Activated T-helper 2 cell treated with anti-CD3 and anti-CD28 coated beads, Interferon-gamma antibody, Interleukin-2, Interleukin-4, amounts not matched to agents 10 μg/mL and 5 μg/mL and 100 μg/mL, durations not matched to agents 14 hours and 24 hours and 36 hours (primary cell): ENCODE measurements around the gene WNT7A. TPM values are rescaled to one million over a fixed set of nuclear protein-coding genes. Genes with fewer than 3 reads are reported as not detected.

Experiments used
- DNase-seq: peaks from one replicate; pipeline ENCODE4 v3.0.0; 2021; ENCODE audit warnings: low spot score
- H3K27ac Mint-ChIP-seq: one replicate; pipeline ENCODE4 v1.8.0; 2021; ENCODE audit warnings: mixed read lengths
- H3K27me3 Mint-ChIP-seq: one replicate; pipeline ENCODE4 v1.8.0; 2021; ENCODE audit warnings: low read depth, mixed read lengths
- H3K36me3 Mint-ChIP-seq: one replicate; pipeline ENCODE4 v1.8.0; 2021; ENCODE audit warnings: low read depth, mixed read lengths
- H3K4me1 Mint-ChIP-seq: one replicate; pipeline ENCODE4 v1.8.0; 2021; ENCODE audit warnings: low read depth, mixed read lengths
- H3K4me3 Mint-ChIP-seq: one replicate; pipeline ENCODE4 v1.8.0; 2021; ENCODE audit warnings: low read depth, mild to moderate bottlenecking, moderate library complexity, mixed read lengths
- H3K9me3 Mint-ChIP-seq: one replicate; pipeline ENCODE4 v1.8.0; 2021; ENCODE audit warnings: mixed read lengths
- intact Hi-C: fragments of 100-400 bp; cut with micrococcal nuclease; formaldehyde crosslinking; loops from one replicate; pipeline ENCODE4 v1.15.1; 2023
- total RNA-seq: library from RNA; stranded (reverse); gene quantifications from 2 replicates; pipeline ENCODE4 v1.2.3, GENCODE V29; 2022

The WNT7A gene
- total RNA-seq, 1 donor from 2014 or later, result not detected

- Mint-ChIP-seq H3K27ac (no peak overlapping the region), H3K9me3 (no peaks in the 10 kb centered on the region), H3K4me3 (no peak overlapping the region), H3K36me3 (no peaks in the 10 kb centered on the region), H3K4me1 (no peaks in the 10 kb centered on the region), H3K27me3 (peaks cover 62% of the 10 kb centered on the region)
- no peak for DNase-seq
- intact Hi-C loops, result no loop called here
These were observed 1.9 kb upstream of the WNT7A start for GRCh38 chr3:13881536-13882410.

DNA sequence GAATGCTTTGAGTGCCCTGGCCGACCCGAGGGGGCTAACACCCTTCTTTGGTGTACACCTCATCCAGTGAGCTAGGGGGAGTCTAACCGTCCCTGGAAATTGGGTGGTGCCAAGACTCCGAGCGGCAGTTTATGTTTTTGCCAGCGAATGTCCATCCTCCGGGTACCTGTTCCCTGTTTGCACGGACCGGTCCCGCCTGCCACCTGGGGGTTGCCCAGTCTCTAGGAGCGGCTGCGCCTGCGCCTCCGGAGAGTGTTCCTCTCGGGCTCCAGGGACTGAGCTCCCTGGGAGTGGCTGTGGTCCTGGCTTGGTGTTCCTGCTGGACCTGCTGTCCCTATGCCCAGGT, 913 bp upstream of the WNT7A start:
- no peak overlapping the region for H3K27ac Mint-ChIP-seq

DNA sequence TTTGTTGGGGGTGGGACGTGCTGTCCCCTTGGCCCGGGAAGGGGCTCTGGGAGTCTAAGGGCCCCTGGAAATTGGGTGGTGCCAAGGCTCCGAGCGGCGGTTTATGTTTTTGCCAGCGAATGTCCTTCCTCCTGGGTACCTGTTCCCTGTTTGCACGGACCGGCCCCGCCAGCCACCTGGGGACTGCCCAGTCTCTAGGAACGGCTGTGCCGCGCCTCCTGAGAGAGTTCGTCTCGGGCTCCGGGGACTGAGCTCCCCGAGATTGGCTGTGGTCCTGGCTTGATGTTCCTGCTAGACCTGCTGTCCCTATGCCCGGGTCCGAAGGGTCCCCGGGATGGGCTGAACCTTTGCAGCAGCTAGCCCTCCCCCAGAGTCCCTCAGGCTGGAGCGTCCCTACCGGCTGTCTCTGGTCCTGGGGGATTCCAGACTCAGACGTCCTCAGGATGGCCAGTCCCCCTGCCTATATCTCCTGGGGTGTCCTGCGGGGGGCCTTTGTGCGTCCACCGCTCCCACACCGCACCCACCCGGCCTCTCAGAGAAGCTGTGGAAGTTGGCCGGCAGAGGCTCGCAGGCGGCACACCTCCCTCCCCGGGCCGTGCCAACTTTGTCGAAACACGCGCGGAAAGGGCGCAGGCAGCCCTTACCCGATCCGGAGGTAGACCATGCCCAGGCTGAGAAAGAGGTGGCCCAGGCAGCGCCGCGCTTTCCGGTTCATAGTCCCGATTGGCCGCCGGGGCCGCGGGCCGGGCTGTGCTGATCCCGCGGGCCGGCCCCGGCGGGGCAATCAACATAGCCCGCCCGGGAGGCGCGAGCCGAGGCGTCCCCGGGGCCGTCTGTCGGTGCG, 547 bp downstream of the WNT7A start:
- DNase-seq, result no peak
- Mint-ChIP-seq H3K4me3 (no peak overlapping the region), H3K27me3 (peaks cover 75% of the 10 kb centered on the region), H3K9me3 (no peaks in the 10 kb centered on the region), H3K4me1 (no peaks in the 10 kb centered on the region), H3K36me3 (no peaks in the 10 kb centered on the region), H3K27ac (no peak overlapping the region)
- intact Hi-C loops, result no loop called here

More for the DNA sequence above, 913 bp upstream of the WNT7A start:
- Mint-ChIP-seq H3K4me1 (no peaks in the 10 kb centered on the region), H3K36me3 (no peaks in the 10 kb centered on the region), H3K9me3 (no peaks in the 10 kb centered on the region), H3K4me3 (no peak overlapping the region), H3K27me3 (peaks cover 70% of the 10 kb centered on the region)
- no peak for DNase-seq
- intact Hi-C loops, result no loop called here

GRCh38 chr3:13878281-13879101, 1.4 kb downstream of the WNT7A start:
- Mint-ChIP-seq H3K27me3 (peaks cover 71% of the 10 kb centered on the region), H3K9me3 (no peaks in the 10 kb centered on the region), H3K4me1 (no peaks in the 10 kb centered on the region), H3K36me3 (no peaks in the 10 kb centered on the region), H3K4me3 (no peak overlapping the region), H3K27ac (no peak overlapping the region)
- intact Hi-C loops, result no loop called here
- DNase-seq, result no peak

GRCh38 chr3:13877911-13878280, 2.0 kb downstream of the WNT7A start:
- Mint-ChIP-seq H3K4me1 (no peaks in the 10 kb centered on the region), H3K4me3 (no peak overlapping the region), H3K36me3 (no peaks in the 10 kb centered on the region), H3K27ac (no peak overlapping the region), H3K9me3 (no peaks in the 10 kb centered on the region), H3K27me3 (peaks cover 67% of the 10 kb centered on the region)
- no peak for DNase-seq
- intact Hi-C loops, result no loop called here

DNA sequence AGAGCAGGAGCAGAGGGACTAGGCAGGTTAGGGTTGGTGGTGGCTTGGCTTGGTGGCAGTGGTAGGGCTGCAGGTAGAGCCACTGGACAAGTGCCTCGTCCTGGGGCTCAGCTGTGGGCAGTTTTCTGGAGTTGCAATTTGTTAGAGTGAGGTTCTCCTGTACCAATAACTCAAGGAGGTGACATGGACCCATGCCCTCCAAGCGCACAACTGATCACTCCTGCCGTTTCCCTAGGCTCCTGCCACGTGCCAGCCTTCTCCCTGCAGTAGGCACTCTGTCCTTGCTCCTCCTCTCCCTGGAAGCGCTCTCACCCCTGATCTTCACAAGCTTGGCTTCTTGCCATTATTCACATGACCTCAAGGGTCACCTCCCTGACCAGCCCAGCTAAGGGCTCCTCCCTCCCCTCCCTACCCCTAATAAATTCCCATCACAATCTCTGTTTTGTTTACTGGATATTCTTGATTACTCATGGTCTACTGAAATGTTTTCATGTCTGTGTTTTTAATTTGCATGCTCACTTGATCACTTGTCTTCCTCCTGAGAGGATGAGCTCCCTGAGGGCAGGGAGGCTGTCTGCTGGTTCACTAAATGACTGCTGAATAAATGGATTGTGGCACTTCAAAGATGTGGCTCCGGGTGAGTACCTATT, 3.3 kb downstream of the WNT7A start:
- Mint-ChIP-seq H3K4me1 (no peaks in the 10 kb centered on the region), H3K27ac (no peak overlapping the region), H3K27me3 (peaks cover 56% of the 10 kb centered on the region), H3K36me3 (no peaks in the 10 kb centered on the region), H3K4me3 (no peak overlapping the region), H3K9me3 (no peaks in the 10 kb centered on the region)
- intact Hi-C loops, result no loop called here
- no peak for DNase-seq

- intact Hi-C loops, result no loop called here
These were observed 5.0 kb downstream of the WNT7A start for GRCh38 chr3:13874891-13875290.

DNA sequence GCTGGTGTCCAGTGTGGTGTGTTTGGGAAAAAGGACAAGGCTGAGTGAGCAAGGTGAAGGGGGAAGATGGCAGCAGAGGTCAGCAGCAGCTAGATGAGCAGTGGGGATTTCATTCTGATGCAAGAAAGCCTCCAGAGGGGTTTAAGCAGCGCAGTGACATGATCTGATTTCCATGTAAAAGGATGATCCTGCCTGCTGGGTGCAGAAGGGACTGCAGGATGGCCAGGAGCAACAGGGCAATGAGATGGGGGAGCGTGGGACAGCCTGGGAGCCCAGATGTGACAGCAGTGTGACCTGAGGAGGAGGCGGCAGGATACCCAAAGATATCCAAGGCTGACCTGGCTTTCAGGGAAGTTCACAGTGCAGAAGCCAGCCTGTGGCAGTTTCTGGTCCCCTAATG, 6.1 kb downstream of the WNT7A start:
- Mint-ChIP-seq H3K4me1 (no peaks in the 10 kb centered on the region), H3K36me3 (no peaks in the 10 kb centered on the region), H3K27me3 (peaks cover 40% of the 10 kb centered on the region), H3K9me3 (no peaks in the 10 kb centered on the region), H3K27ac (no peak overlapping the region), H3K4me3 (no peak overlapping the region)
- no peak for DNase-seq
- intact Hi-C loops, result no loop called here

More at GRCh38 chr3:13874891-13875290, 5.0 kb downstream of the WNT7A start:
- Mint-ChIP-seq H3K4me3 (no peak overlapping the region), H3K27me3 (peaks cover 47% of the 10 kb centered on the region), H3K4me1 (no peaks in the 10 kb centered on the region), H3K36me3 (no peaks in the 10 kb centered on the region), H3K9me3 (no peaks in the 10 kb centered on the region), H3K27ac (no peak overlapping the region)
- DNase-seq, result no peak

GRCh38 chr3:13872451-13872850, 7.4 kb downstream of the WNT7A start:
- intact Hi-C loops, result no loop called here
- H3K4me1 Mint-ChIP-seq, result peaks cover 4% of the 10 kb centered on the region
- H3K9me3 Mint-ChIP-seq, result no peaks in the 10 kb centered on the region
- peaks cover 30% of the 10 kb centered on the region for H3K27me3 Mint-ChIP-seq
- DNase-seq, result no peak
- H3K36me3 Mint-ChIP-seq, result no peaks in the 10 kb centered on the region
- H3K4me3 Mint-ChIP-seq, result no peak overlapping the region
- no peak overlapping the region for H3K27ac Mint-ChIP-seq

GRCh38 chr3:13871791-13872190, 8.1 kb downstream of the WNT7A start:
- H3K36me3 Mint-ChIP-seq, result no peaks in the 10 kb centered on the region
- H3K4me3 Mint-ChIP-seq, result no peak overlapping the region
- H3K4me1 Mint-ChIP-seq, result peaks cover 7% of the 10 kb centered on the region
- no peak overlapping the region for H3K27ac Mint-ChIP-seq
- H3K27me3 Mint-ChIP-seq, result peaks cover 23% of the 10 kb centered on the region
- H3K9me3 Mint-ChIP-seq, result no peaks in the 10 kb centered on the region
- intact Hi-C loops, result no loop called here
- no peak for DNase-seq

GRCh38 chr3:13870902-13871301, 9.0 kb downstream of the WNT7A start:
- Mint-ChIP-seq H3K27me3 (peaks cover 15% of the 10 kb centered on the region), H3K27ac (no peak overlapping the region), H3K36me3 (no peaks in the 10 kb centered on the region), H3K4me3 (no peak overlapping the region), H3K4me1 (peaks cover 16% of the 10 kb centered on the region), H3K9me3 (no peaks in the 10 kb centered on the region)
- no peak for DNase-seq
- intact Hi-C loops, result no loop called here

DNA sequence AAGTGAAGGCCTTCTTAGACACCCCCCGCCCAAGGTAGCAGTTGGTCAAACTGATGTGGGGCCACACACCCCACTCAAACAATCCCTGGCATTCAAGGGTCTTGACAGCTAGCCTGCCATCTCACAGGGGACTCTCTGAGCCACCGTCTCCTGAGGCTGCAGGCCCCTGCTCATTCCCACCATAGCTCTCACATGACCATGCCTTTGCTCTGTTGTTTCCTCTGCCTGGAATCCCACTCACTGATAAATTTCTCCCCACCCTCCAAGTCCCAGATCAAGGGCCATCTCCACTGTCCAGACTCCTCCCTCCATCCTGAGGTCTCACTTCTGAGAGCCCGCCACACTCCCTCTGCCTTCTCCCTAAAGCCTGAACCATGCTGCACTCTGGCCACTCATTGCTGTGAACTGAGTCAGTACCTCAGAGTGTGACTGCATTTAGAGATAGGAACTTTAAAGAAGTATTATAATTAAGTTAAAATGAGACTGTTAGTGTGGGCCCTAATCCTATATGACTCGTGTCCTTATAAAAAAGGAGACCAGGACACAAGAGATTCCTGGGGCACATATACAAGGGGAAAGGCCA, 10.0 kb downstream of the WNT7A start:
- Mint-ChIP-seq H3K27ac (no peak overlapping the region), H3K4me1 (peaks cover 19% of the 10 kb centered on the region), H3K9me3 (no peaks in the 10 kb centered on the region), H3K36me3 (no peaks in the 10 kb centered on the region), H3K27me3 (peaks cover 7% of the 10 kb centered on the region), H3K4me3 (no peak overlapping the region)
- intact Hi-C loops, result no loop called here
- no peak for DNase-seq
